Fibroblast of villous mesenchyme (primary cell): ENCODE results near the gene ABTB2. TPM values are rescaled to one million over a fixed set of nuclear protein-coding genes. Genes with fewer than 3 reads are reported as not detected.

Source experiments
- DNase-seq: peaks from one replicate; pipeline ENCODE4 v3.0.0-alpha.2; 2010; ENCODE audit warnings: low read depth
- H3K4me3 ChIP-seq: 2 replicates; pipeline ENCODE4 v1.5.1; 2011; ENCODE audit warnings: low read depth, mild to moderate bottlenecking, low read length
- total RNA-seq: library from RNA; depleted of rRNA; stranded (reverse); fragments of >200 nt; gene quantifications from 2 replicates; pipeline ENCODE4 v1.2.3, GENCODE V29; 2012
- TF ChIP-seq, protein P1 (sequence below): IDR thresholded peaks from 2 replicates; pipeline ENCODE4 v1.5.1; 2012; ENCODE audit warnings: low read depth, mild to moderate bottlenecking, low read length; ENCODE audit not compliant: insufficient read depth

Gene ABTB2
- total RNA-seq: 3.9 and 4.8 TPM in 2 replicates

- TF ChIP-seq, protein P1, sequence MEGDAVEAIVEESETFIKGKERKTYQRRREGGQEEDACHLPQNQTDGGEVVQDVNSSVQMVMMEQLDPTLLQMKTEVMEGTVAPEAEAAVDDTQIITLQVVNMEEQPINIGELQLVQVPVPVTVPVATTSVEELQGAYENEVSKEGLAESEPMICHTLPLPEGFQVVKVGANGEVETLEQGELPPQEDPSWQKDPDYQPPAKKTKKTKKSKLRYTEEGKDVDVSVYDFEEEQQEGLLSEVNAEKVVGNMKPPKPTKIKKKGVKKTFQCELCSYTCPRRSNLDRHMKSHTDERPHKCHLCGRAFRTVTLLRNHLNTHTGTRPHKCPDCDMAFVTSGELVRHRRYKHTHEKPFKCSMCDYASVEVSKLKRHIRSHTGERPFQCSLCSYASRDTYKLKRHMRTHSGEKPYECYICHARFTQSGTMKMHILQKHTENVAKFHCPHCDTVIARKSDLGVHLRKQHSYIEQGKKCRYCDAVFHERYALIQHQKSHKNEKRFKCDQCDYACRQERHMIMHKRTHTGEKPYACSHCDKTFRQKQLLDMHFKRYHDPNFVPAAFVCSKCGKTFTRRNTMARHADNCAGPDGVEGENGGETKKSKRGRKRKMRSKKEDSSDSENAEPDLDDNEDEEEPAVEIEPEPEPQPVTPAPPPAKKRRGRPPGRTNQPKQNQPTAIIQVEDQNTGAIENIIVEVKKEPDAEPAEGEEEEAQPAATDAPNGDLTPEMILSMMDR: no peak
- DNase-seq: peak; percentile 98
- H3K4me3 ChIP-seq: peak within 1 kb of the TSS; percentile 76
Observed at GRCh38 chr11:34357701-34358257, at the start of gene ABTB2. Gene ABTB2 (minus strand): TSS chr11:34358010.

DNA sequence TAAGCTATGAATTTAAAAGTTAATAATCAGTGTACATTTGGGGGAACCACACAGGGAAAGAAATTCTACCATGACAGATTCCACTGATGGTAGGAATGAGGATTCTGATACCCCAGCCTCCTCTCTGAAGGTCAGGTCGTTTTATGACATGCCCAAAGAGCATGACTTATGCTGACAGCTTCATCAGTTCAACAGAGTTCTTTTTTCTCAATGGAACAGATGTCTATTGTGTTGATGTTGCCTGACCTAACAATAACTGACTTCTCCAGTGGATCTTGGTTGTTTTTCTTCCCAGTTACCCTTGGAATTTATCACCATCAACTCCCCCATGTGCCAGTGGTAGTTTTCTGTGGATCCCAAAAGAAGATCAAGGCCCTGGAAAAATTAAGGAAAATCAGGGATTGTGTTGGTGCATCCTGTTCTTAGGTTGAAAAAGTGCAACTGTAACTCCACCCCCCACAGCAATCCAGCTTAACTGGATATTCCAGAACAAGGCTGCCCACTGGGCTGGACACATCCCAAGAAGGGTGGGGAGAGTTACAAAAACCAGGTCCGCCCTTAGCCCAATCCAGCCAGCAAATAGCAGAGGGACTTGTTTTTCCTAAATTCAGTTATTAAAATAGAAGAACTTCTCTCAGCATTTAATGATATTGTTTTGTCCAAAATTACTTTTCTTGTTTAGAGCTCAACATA lies 49.5 kb upstream of the ABTB2 start:
- no peak for DNase-seq
- TF ChIP-seq, protein P1: no peak
- H3K4me3 ChIP-seq: no peak overlapping the region

DNA sequence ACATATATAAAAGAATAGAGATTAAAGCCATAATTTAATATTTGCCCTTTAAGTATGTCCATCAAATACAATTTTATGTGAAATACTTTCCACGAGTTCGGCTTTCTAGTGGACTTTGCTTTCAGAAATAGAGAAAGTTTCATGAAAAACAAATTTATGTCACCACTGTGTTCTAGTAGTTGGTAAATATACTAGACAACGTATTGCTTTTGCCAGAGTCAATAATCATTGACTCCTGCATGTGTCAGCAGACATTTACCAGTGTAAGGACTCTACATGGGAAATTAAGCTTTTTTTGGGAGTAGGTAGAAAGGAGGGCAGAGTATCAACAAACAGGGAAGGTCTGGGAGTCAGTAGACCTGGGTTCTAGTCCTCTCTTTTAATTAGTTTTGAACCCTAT lies 48.6 kb upstream of the ABTB2 start:
- no peak overlapping the region for H3K4me3 ChIP-seq
- no peak for DNase-seq
- TF ChIP-seq, protein P1: no peak

GRCh38 chr11:34405079-34405858 lies 47.5 kb upstream of the ABTB2 start:
- TF ChIP-seq, protein P1: no peak
- no peak for DNase-seq
- H3K4me3 ChIP-seq: no peak overlapping the region

- TF ChIP-seq, protein P1: no peak
- DNase-seq: no peak
- H3K4me3 ChIP-seq: no peak overlapping the region
Observed at GRCh38 chr11:34404280-34404679, 46.5 kb upstream of the ABTB2 start.

- DNase-seq: no peak
- TF ChIP-seq, protein P1: no peak
- H3K4me3 ChIP-seq: no peak overlapping the region
Observed at GRCh38 chr11:34403431-34403830, 45.6 kb upstream of the ABTB2 start.
